ENCODE results near the gene MGAT4A. TPM values are rescaled to one million over a fixed set of nuclear protein-coding genes. Genes with fewer than 3 reads are reported as not detected.

Gene MGAT4A
- total RNA-seq, 4 donors from 2014 or later = 20.4 to 59.6 (median 39.8) TPM

DNA sequence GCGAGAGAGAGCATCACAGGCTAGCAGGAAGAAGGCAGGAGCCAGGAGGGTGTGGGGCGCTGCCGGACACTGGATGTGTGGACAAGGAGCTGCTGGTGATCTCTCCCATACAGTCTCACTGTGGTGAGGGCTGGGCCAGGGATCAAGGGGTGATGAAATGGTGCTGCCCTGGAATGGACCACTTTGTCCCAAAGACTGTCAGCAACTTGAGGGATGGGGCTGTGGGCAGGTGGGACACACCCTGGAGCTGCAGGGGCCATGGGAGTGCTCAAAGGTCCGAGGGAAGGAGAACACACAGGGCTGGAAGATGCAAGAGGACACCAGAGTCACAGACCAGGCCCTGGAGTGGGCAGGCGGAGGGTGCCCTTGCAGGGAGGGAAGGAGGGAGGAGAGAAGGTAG is 160.6 kb downstream of the MGAT4A start:
- intact Hi-C loops (cut with DNase I) = loop anchor here (10.0 kb wide), 1 partner anchor 156 kb away; no protein-coding TSS in a partner anchor
- no peaks in the 10 kb centered on the region for H3K27me3 ChIP-seq
- no peaks in the 10 kb centered on the region for H3K4me1 ChIP-seq
- DNase-seq = no peak
- H3K36me3 ChIP-seq = peaks cover 12 to 29% of the 10 kb centered on the region in 2 donors
- 93 to 95% methylated on average over 5 of the region's 5 CpGs for WGBS, 2 donors
- no peaks in the 10 kb centered on the region for H3K9me3 ChIP-seq
- H3K4me3 ChIP-seq (replicated peaks in 1 of 3) = no peak overlapping the region
- H3K27ac ChIP-seq = no peak overlapping the region
- no peak for TF ChIP-seq CTCF (IDR thresholded peaks at IDR 0.05)
- no peak for TF ChIP-seq POLR2A (IDR thresholded peaks at IDR 0.05)

DNA sequence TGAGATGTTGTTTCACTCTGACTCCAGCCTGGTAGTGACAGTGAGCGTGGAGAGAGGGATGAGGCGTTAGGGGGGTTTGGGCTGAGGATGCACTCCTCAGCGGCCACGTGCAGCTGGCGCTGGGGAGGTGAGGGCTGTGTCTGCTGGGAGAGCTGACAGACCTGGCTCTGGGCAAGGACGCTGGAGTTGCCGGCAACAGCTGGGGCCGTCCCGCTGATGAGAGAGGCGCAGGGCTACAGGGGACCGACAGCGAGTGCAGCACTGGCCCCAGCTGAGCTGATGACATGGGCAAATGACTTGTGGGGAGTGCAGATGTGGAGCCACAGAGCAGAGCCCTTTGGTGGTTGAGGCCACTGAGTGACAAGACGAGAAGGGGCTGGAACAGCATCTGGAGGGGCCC is 161.0 kb downstream of the MGAT4A start:
- H3K27me3 ChIP-seq = no peaks in the 10 kb centered on the region
- intact Hi-C loops (cut with DNase I) = loop anchor here (10.0 kb wide), 1 partner anchor 155 kb away; no protein-coding TSS in a partner anchor
- DNase-seq = no peak
- no peak for TF ChIP-seq CTCF (IDR thresholded peaks at IDR 0.05)
- H3K36me3 ChIP-seq = peaks cover 15 to 29% of the 10 kb centered on the region in 2 donors
- H3K9me3 ChIP-seq = no peaks in the 10 kb centered on the region
- H3K4me1 ChIP-seq = no peaks in the 10 kb centered on the region
- WGBS, 2 donors = 96 to 97% methylated on average over 13 of the region's 13 CpGs
- no peak overlapping the region for H3K27ac ChIP-seq
- no peak overlapping the region for H3K4me3 ChIP-seq (replicated peaks in 1 of 3)

DNA sequence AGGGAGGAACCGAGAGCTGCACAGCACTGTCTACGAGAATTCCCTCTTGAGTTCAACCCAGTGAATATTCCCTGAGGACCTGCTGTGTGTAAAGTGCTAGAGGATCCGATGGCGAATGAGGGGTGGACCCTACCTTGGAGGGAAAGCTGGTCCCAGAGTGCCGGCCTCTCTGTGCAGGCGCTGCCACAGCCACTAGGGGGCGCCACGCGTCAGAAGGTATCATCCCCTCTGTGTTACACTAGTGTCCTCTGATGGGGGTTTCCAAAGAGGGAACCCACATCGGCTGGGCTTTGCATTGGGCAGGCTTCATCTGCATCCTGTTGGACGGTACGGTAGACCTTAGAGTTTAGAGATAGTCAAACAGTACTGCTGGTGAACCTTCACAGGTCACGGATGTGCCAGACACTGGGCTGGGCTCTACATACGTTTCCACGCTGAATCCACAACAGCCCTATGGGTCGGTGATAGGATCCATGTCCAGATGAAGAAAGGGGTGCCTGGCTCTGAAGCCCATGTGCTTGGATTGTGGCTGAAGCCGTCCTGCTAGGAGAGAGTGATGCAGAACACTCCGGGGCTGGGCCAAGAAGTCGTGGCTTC is 161.6 kb downstream of the MGAT4A start:
- peak; percentile 19 to 30 for DNase-seq
- H3K4me1 ChIP-seq = no peaks in the 10 kb centered on the region
- H3K4me3 ChIP-seq (replicated peaks in 1 of 3) = no peak overlapping the region
- intact Hi-C loops (cut with DNase I) = no loop called here
- no peaks in the 10 kb centered on the region for H3K27me3 ChIP-seq
- H3K27ac ChIP-seq = no peak overlapping the region
- peak; percentile 37 to 81 (median 49) for TF ChIP-seq CTCF (IDR thresholded peaks at IDR 0.05)
- TF ChIP-seq POLR2A (IDR thresholded peaks at IDR 0.05) = no peak
- WGBS, 2 donors = 67 to 76% methylated on average over 16 to 19 of the region's 19 CpGs
- no peaks in the 10 kb centered on the region for H3K9me3 ChIP-seq
- H3K36me3 ChIP-seq = peaks cover 22 to 32% of the 10 kb centered on the region in 2 donors

Other genes with a start within 250 kb of the MGAT4A start
- gene COA5, start 122.6 kb downstream of the MGAT4A start, total RNA-seq = 10 to 100 TPM; 51.5 to 68.3 (median 55.1) TPM
- 10 to 100 TPM; 75.3 to 86.1 (median 81.9) TPM for gene UNC50, start 122.5 kb downstream of the MGAT4A start, total RNA-seq
- gene CRACDL, start 205.1 kb upstream of the MGAT4A start, total RNA-seq = 10 to 100 TPM in 1 of 4 donors, 1 to 10 TPM in 3; 5.2 to 10.6 (median 8.1) TPM